ENCODE results near the gene LRMDA. TPM values are rescaled to one million over a fixed set of nuclear protein-coding genes. Genes with fewer than 3 reads are reported as not detected.

LRMDA gene
- total and polyA plus RNA-seq, 7 donors, result 2.8 to 22.2 (median 9.0) TPM

DNA sequence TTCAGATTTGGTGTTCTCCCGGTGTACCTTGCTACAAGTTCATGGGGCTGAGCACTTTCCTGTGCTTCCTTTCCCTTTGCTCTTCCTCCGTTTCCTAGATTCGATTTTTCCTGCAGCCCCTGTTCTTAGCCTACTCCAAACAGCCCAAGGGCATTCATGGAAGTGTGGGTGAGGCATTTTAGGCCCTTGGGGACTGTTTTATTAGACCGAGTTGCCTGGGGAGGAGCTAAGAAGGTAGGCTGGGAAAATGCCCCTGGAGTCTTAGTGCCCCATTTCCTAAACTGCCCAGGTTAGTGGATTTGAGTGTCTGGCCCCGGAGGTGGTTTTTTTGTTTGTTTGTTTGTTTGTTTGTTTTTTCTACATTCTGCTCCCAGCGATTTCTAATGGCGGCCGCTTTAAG, 1.8 kb downstream of the LRMDA start:
- Histone ChIP-seq H3K27ac (no peak overlapping the region), H3K27me3 (no peaks in the 10 kb centered on the region)

DNA sequence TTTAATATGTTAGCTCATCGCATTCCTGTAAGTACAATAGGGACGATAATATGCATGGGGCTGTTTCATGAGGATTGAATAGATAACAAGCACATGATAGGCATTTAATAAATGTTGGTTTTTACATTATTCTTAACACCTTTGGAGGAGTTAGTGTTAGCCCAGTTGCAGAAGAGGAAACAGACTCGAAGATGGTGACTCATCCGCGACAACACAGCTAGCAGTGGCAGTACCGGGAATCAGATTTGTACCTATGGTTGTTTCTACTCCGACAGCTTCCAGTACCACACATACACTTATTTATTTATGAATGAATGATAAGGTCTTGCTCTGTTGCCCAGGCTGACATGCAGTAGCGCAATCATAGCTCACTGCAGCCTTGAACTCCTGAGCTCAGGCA, 2.9 kb downstream of the LRMDA start:
- TF ChIP-seq EP300 (IDR thresholded peaks at IDR 0.05) (no peak), POLR2AphosphoS5 (IDR thresholded peaks at IDR 0.05) (no peak), POLR2A (IDR thresholded peaks at IDR 0.05) (no peak)
- TF ChIP-seq, protein P1, sequence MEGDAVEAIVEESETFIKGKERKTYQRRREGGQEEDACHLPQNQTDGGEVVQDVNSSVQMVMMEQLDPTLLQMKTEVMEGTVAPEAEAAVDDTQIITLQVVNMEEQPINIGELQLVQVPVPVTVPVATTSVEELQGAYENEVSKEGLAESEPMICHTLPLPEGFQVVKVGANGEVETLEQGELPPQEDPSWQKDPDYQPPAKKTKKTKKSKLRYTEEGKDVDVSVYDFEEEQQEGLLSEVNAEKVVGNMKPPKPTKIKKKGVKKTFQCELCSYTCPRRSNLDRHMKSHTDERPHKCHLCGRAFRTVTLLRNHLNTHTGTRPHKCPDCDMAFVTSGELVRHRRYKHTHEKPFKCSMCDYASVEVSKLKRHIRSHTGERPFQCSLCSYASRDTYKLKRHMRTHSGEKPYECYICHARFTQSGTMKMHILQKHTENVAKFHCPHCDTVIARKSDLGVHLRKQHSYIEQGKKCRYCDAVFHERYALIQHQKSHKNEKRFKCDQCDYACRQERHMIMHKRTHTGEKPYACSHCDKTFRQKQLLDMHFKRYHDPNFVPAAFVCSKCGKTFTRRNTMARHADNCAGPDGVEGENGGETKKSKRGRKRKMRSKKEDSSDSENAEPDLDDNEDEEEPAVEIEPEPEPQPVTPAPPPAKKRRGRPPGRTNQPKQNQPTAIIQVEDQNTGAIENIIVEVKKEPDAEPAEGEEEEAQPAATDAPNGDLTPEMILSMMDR (IDR thresholded peaks at IDR 0.05), result no peak
- no peaks in the 10 kb centered on the region for H3K27me3 ChIP-seq
- intact Hi-C loops (cut with DNase I), result no loop called here
- peaks cover 0 to 8% (median 0%) of the 10 kb centered on the region in 4 donors for H3K36me3 ChIP-seq
- 86 to 94% methylated on average over 8 of the region's 8 CpGs for WGBS, 2 donors
- H3K4me3 ChIP-seq, result no peak overlapping the region
- DNase-seq, result no peak
- H3K4me1 ChIP-seq, result peaks cover 0 to 26% (median 13%) of the 10 kb centered on the region in 4 donors
- no peak overlapping the region for H3K27ac ChIP-seq
- H3K9me3 ChIP-seq, result no peaks in the 10 kb centered on the region

More for the DNA sequence above, 1.8 kb downstream of the LRMDA start:
- intact Hi-C loops (cut with DNase I), result no loop called here
- WGBS, 2 donors, result 82 to 88% methylated on average over 8 of the region's 8 CpGs
- TF ChIP-seq EP300 (IDR thresholded peaks at IDR 0.05) (no peak), POLR2A (IDR thresholded peaks at IDR 0.05) (no peak), POLR2AphosphoS5 (IDR thresholded peaks at IDR 0.05) (no peak)
- TF ChIP-seq, protein P1 (IDR thresholded peaks at IDR 0.05), result no peak
- no peak for DNase-seq
- H3K4me3 ChIP-seq, result no peak overlapping the region
- H3K4me1 ChIP-seq, result peaks cover 0 to 30% (median 13%) of the 10 kb centered on the region in 4 donors
- no peaks in the 10 kb centered on the region for H3K9me3 ChIP-seq
- H3K36me3 ChIP-seq, result no peaks in the 10 kb centered on the region

DNA sequence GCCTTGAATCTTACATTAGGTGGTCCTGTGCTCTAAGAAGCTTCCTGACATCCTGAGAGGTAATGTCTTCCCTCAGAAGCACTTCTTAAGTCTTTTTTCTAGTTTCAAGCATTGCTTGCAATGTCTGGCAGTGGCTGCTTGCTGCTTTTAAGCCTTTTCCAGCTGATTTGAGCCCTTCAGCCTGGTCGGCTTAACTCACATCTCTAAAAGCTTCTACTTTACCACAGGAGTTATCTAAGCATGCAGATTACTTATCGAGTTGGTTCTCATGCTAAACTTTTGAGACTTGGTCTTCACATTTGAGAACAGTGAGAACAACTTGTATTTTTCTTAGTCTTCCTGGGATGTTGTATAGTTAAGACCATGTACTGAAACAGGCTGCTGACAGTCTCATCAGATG, 3.9 kb downstream of the LRMDA start:
- TF ChIP-seq, protein P1 (IDR thresholded peaks at IDR 0.05), result no peak
- peaks cover 0 to 21% (median 10%) of the 10 kb centered on the region in 4 donors for H3K4me1 ChIP-seq
- H3K27me3 ChIP-seq, result no peaks in the 10 kb centered on the region
- intact Hi-C loops (cut with DNase I), result no loop called here
- no peak for DNase-seq
- no peaks in the 10 kb centered on the region for H3K9me3 ChIP-seq
- H3K4me3 ChIP-seq, result no peak overlapping the region
- 80 to 90% methylated on average over 2 of the region's 2 CpGs for WGBS, 2 donors
- H3K36me3 ChIP-seq, result peaks cover 0 to 13% (median 0%) of the 10 kb centered on the region in 4 donors
- no peak overlapping the region for H3K27ac ChIP-seq

DNA sequence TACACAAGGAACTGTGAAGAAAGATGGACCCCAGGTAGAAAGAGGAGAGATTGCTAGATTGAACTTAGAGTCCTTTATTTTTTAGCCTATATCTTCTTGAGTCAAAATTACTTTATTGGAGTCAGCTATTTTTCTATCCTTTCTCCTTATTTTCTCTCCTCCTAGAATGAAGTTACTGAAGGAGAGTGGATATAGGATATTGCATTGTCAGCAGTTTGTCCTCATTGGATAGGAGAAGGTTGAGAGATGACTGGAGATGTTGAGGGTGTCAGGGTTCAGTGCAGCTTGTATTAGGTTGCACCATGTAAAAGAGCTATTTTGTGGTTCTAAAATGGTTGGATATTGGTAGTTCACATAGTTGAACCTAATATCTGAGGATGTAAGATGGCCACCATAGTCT, 5.5 kb downstream of the LRMDA start:
- Histone ChIP-seq H3K36me3 (peaks cover 0 to 13% (median 0%) of the 10 kb centered on the region in 4 donors), H3K27ac (no peak overlapping the region), H3K4me3 (no peak overlapping the region), H3K9me3 (no peaks in the 10 kb centered on the region), H3K27me3 (no peaks in the 10 kb centered on the region), H3K4me1 (peaks cover 0 to 8% (median 3%) of the 10 kb centered on the region in 4 donors)
- no peak for DNase-seq
- TF ChIP-seq POLR2A (IDR thresholded peaks at IDR 0.05) (no peak), EP300 (IDR thresholded peaks at IDR 0.05) (no peak), POLR2AphosphoS5 (IDR thresholded peaks at IDR 0.05) (no peak)
- TF ChIP-seq, protein P1 (IDR thresholded peaks at IDR 0.05), result no peak
- intact Hi-C loops (cut with DNase I), result no loop called here

DNA sequence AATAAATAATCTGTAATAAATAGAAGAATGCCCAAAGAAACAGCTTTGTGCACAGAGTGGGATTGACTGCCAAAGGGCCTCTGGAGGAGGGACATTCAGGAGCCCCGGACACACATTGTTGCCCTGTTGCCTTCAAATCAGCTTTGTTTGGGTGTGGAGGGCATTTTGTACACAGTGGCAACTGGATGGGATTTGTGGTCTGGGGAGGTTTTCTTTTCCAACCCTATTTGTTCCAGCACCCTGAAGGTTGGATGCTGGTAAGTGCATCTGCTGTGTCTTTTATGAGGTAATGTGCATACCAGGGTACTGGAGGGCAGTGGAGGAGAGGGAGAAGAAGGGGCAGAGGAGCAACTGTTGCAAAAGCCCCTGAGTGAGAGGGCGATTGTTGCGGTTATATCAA, 6.3 kb downstream of the LRMDA start:
- no peaks in the 10 kb centered on the region for H3K27me3 ChIP-seq
- no peak overlapping the region for H3K4me3 ChIP-seq
- intact Hi-C loops (cut with DNase I), result no loop called here
- H3K4me1 ChIP-seq, result no peaks in the 10 kb centered on the region
- no peaks in the 10 kb centered on the region for H3K9me3 ChIP-seq
- TF ChIP-seq, protein P1 (IDR thresholded peaks at IDR 0.05), result no peak
- TF ChIP-seq POLR2A (IDR thresholded peaks at IDR 0.05) (no peak), EP300 (IDR thresholded peaks at IDR 0.05) (no peak), POLR2AphosphoS5 (IDR thresholded peaks at IDR 0.05) (no peak)
- WGBS, 2 donors, result 93 to 94% methylated on average over 3 of the region's 3 CpGs
- no peak for DNase-seq
- no peak overlapping the region for H3K27ac ChIP-seq
- peaks cover 0 to 13% (median 0%) of the 10 kb centered on the region in 4 donors for H3K36me3 ChIP-seq

All from sigmoid colon (tissue), 7 donors.